Caco-2 (cell line): Measurements from ENCODE around the gene ATOH8. TPM values are rescaled to one million over a fixed set of nuclear protein-coding genes. Genes with fewer than 3 reads are reported as not detected.

Source experiments
- BruUV-seq: library from RNA; stranded (reverse); fragments of 400-500 nt; replicated peaks from 2 replicates; lab custom pipeline; 2021; lab: Mats Ljungman, UMichigan
- CTCF ChIA-PET: fragments of 300-600 bp; sonication (Branson Sonifier 250); formaldehyde crosslinking; loops from one replicate; lab custom pipeline; 2022; ENCODE audit warnings: antibody characterized with exemption; lab: Charles Lee
- POLR2A ChIA-PET: fragments of 300-600 bp; sonication (Branson Sonifier 250); formaldehyde crosslinking; loops from one replicate; lab custom pipeline; 2022; ENCODE audit warnings: antibody characterized with exemption; lab: Charles Lee
- DNase-seq, 2 experiments: peaks; one replicate each; pipeline versions ENCODE4 v3.0.0 to v3.0.0-alpha.2; 2020 to 2022
- H3K27me3 ChIP-seq: replicated peaks from 2 replicates; pipeline ENCODE4 v1.6.0; 2011; ENCODE audit warnings: low read length; ENCODE audit not compliant: control insufficient read depth, insufficient read depth
- H3K36me3 ChIP-seq: 2 replicates; pipeline ENCODE4 v1.5.1; 2011; ENCODE audit warnings: low read length; ENCODE audit not compliant: control insufficient read depth, insufficient read depth
- H3K4me1 ChIP-seq: fragments of 250-450 bp; sonication (Bioruptor Pico); 2 replicates; pipeline ENCODE4 v1.5.1; 2020; ENCODE audit warnings: mild to moderate bottlenecking
- H3K4me3 ChIP-seq: 2 replicates; pipeline ENCODE4 v1.5.1; 2011; ENCODE audit warnings: low read depth, mild to moderate bottlenecking, control low read depth, low read length
- H3K9me3 ChIP-seq: fragments of 250-450 bp; sonication (Bioruptor Pico); 2 replicates; pipeline ENCODE4 v1.5.1; 2020; ENCODE audit warnings: mild to moderate bottlenecking, moderate library complexity
- H3K27ac Mint-ChIP-seq: one replicate; pipeline ENCODE4 v1.8.0; 2022; ENCODE audit warnings: mixed read lengths; ENCODE audit not compliant: unreplicated experiment
- H3K27me3 Mint-ChIP-seq: one replicate; pipeline ENCODE4 v1.8.0; 2022; ENCODE audit warnings: mixed read lengths; ENCODE audit not compliant: insufficient read depth, unreplicated experiment
- H3K36me3 Mint-ChIP-seq: one replicate; pipeline ENCODE4 v1.8.0; 2022; ENCODE audit warnings: mild to moderate bottlenecking, mixed read lengths; ENCODE audit not compliant: insufficient read depth, unreplicated experiment
- H3K4me1 Mint-ChIP-seq: one replicate; pipeline ENCODE4 v1.8.0; 2022; ENCODE audit warnings: low read depth, mixed read lengths; ENCODE audit not compliant: unreplicated experiment
- H3K4me3 Mint-ChIP-seq: one replicate; pipeline ENCODE4 v1.8.0; 2022; ENCODE audit warnings: mild to moderate bottlenecking, moderate library complexity, mixed read lengths; ENCODE audit not compliant: unreplicated experiment
- H3K9me3 Mint-ChIP-seq: one replicate; pipeline ENCODE4 v1.8.0; 2022; ENCODE audit warnings: mixed read lengths; ENCODE audit not compliant: unreplicated experiment
- CTCF ChIP-seq, 2 experiments: fragments of 200-600 bp in 1 of 2; IDR thresholded peaks; 1 replicate in 1 of 2; 2 replicates in 1 of 2; pipeline versions ENCODE4 v1.5.1 to v1.8.0; 2011 to 2022; ENCODE audit warnings: antibody characterized with exemption in 1 of 2, control low read depth in 1 of 2, inconsistent platforms in 1 of 2, low read depth in 1 of 2, low read length in 1 of 2, mild to moderate bottlenecking in 1 of 2, moderate library complexity in 1 of 2; ENCODE audit not compliant: insufficient read depth in 1 of 2, severe bottlenecking in 1 of 2, unreplicated experiment in 1 of 2
- intact Hi-C: fragments of 100-400 bp; cut with micrococcal nuclease; formaldehyde crosslinking; loops from one replicate; pipeline ENCODE4 v1.10.0; 2022; ENCODE audit not compliant: unreplicated experiment
- total RNA-seq: library from RNA; stranded (reverse); gene quantifications from 2 replicates; pipeline ENCODE4 v1.2.3, GENCODE V29; 2022

ATOH8 gene
- total RNA-seq, 1 experiment from 2014 or later: not detected

- peaks cover 9% of the 10 kb centered on the region for H3K4me1 Mint-ChIP-seq
- Histone ChIP-seq H3K36me3 (no peaks in the 10 kb centered on the region), H3K9me3 (no peaks in the 10 kb centered on the region), H3K4me1 (peaks cover 11% of the 10 kb centered on the region), H3K4me3 (no peak overlapping the region), H3K27me3 (peaks cover 8% of the 10 kb centered on the region)
- TF ChIP-seq CTCF (IDR thresholded peaks at IDR 0.05; ENCODE audit: insufficient read depth in 1 of 2, low read depth in 1 of 2, low read length in 1 of 2, severe bottlenecking in 1 of 2, unreplicated experiment in 1 of 2): no peak
- H3K27me3 Mint-ChIP-seq: peaks cover 26% of the 10 kb centered on the region
- DNase-seq: no peak
- no peak overlapping the region for H3K4me3 Mint-ChIP-seq
- no peaks in the 10 kb centered on the region for H3K36me3 Mint-ChIP-seq
- intact Hi-C loops: loop anchor here (2.0 to 5.0 kb wide), 2 partner anchors 46 to 55 kb away; no protein-coding TSS in a partner anchor
- no TSS peak for BruUV-seq
- CTCF ChIA-PET: interaction anchor here (0.9 to 3.4 kb wide), 6 partner anchors 10 to 76 kb away, joined by 3 to 23 read pairs (median 4); no protein-coding TSS in a partner anchor
- POLR2A ChIA-PET: interaction anchor here (0.6 kb wide), 1 partner anchor 19 kb away, joined by 3 read pairs; no protein-coding TSS in a partner anchor
- no peak overlapping the region for H3K27ac Mint-ChIP-seq
- H3K9me3 Mint-ChIP-seq: no peaks in the 10 kb centered on the region
These were observed 2.2 kb upstream of the ATOH8 start for GRCh38 chr2:85751627-85752026.

- POLR2A ChIA-PET: no interaction called here
- no peaks in the 10 kb centered on the region for H3K9me3 ChIP-seq
- no peaks in the 10 kb centered on the region for H3K36me3 Mint-ChIP-seq
- peaks cover 9% of the 10 kb centered on the region for H3K4me1 Mint-ChIP-seq
- no peak for DNase-seq
- CTCF ChIA-PET: interaction anchor here (0.5 to 0.9 kb wide), 3 partner anchors 24 to 257 kb away, joined by 4 to 5 read pairs (median 4); no protein-coding TSS in a partner anchor
- no peak overlapping the region for H3K27ac Mint-ChIP-seq
- no TSS peak for BruUV-seq
- peaks cover 22% of the 10 kb centered on the region for H3K27me3 Mint-ChIP-seq
- peak overlapping the region; percentile 65 for H3K4me3 Mint-ChIP-seq
- H3K4me1 ChIP-seq: peaks cover 11% of the 10 kb centered on the region
- intact Hi-C loops: loop anchor here (5.0 kb wide), 1 partner anchor 44 kb away; no protein-coding TSS in a partner anchor
- TF ChIP-seq CTCF (IDR thresholded peaks at IDR 0.05; ENCODE audit: insufficient read depth in 1 of 2, low read depth in 1 of 2, low read length in 1 of 2, severe bottlenecking in 1 of 2, unreplicated experiment in 1 of 2): no peak
- peaks cover 8% of the 10 kb centered on the region for H3K27me3 ChIP-seq
- no peaks in the 10 kb centered on the region for H3K36me3 ChIP-seq
- H3K9me3 Mint-ChIP-seq: no peaks in the 10 kb centered on the region
- no peak overlapping the region for H3K4me3 ChIP-seq
These were observed 711 bp upstream of the ATOH8 start for GRCh38 chr2:85753035-85753524.

GRCh38 chr2:85754313-85755095 is 713 bp downstream of the ATOH8 start:
- Histone ChIP-seq H3K27me3 (peaks cover 6% of the 10 kb centered on the region), H3K4me3 (peak overlapping the region; percentile 39), H3K9me3 (no peaks in the 10 kb centered on the region), H3K4me1 (peaks cover 11% of the 10 kb centered on the region), H3K36me3 (no peaks in the 10 kb centered on the region)
- DNase-seq: peak in 1 of 2 experiments; percentile 51
- Mint-ChIP-seq H3K27me3 (peaks cover 22% of the 10 kb centered on the region), H3K9me3 (no peaks in the 10 kb centered on the region), H3K4me3 (peak overlapping the region; percentile 73), H3K4me1 (peaks cover 9% of the 10 kb centered on the region), H3K27ac (no peak overlapping the region), H3K36me3 (no peaks in the 10 kb centered on the region)
- intact Hi-C loops: loop anchor here (5.0 kb wide), 1 partner anchor 43 kb away; no protein-coding TSS in a partner anchor
- no peak for TF ChIP-seq CTCF (IDR thresholded peaks at IDR 0.05; ENCODE audit: insufficient read depth in 1 of 2, low read depth in 1 of 2, low read length in 1 of 2, severe bottlenecking in 1 of 2, unreplicated experiment in 1 of 2)
- POLR2A ChIA-PET: no interaction called here
- no TSS peak for BruUV-seq
- CTCF ChIA-PET: no interaction called here
